Measurements from ENCODE around the gene TMED7. TPM values are rescaled to one million over a fixed set of nuclear protein-coding genes. Genes with fewer than 3 reads are reported as not detected.
"Not testable (repeated sequence)": the region's sequence is repeated elsewhere in the genome, so short reads cannot be mapped to it uniquely, and the experiment has no call there.

TMED7 gene
- 107 TPM for total RNA-seq

- peak; percentile 99 for DNase-seq
These were observed at the start of gene TMED7 for GRCh38 chr5:115625579-115626444. Gene TMED7, minus strand, starts transcription at chr5:115626036. Its CDS starts 244 bp downstream, at chr5:115625792.

- DNase-seq, result not testable (repeated sequence)
These were observed 48.9 kb upstream of the TMED7 start for GRCh38 chr5:115674782-115675181.

GRCh38 chr5:115673596-115673995, 47.8 kb upstream of the TMED7 start:
- no peak for DNase-seq

- DNase-seq, result no peak
These were observed 46.1 kb upstream of the TMED7 start for GRCh38 chr5:115671939-115672338.

- DNase-seq, result no peak
These were observed 40.2 kb upstream of the TMED7 start for GRCh38 chr5:115666023-115666422.

- DNase-seq, result no peak
These were observed 35.7 kb upstream of the TMED7 start for GRCh38 chr5:115661563-115661962.

- peak; percentile 7 for DNase-seq
These were observed 35.3 kb upstream of the TMED7 start for GRCh38 chr5:115661101-115661500.

- no peak for DNase-seq
These were observed 32.0 kb upstream of the TMED7 start for GRCh38 chr5:115657881-115658233.

- no peak for DNase-seq
These were observed 31.5 kb upstream of the TMED7 start for GRCh38 chr5:115657125-115657880.

- DNase-seq, result no peak
These were observed 30.6 kb upstream of the TMED7 start for GRCh38 chr5:115656404-115656803.

- DNase-seq, result no peak
These were observed 30.2 kb upstream of the TMED7 start for GRCh38 chr5:115655994-115656393.

- DNase-seq, result no peak
These were observed 23.7 kb upstream of the TMED7 start for GRCh38 chr5:115649541-115649940.

GRCh38 chr5:115648056-115648455, 22.2 kb upstream of the TMED7 start:
- no peak for DNase-seq

GRCh38 chr5:115645386-115645785, 19.6 kb upstream of the TMED7 start:
- DNase-seq, result not testable (repeated sequence)

GRCh38 chr5:115644046-115644445, 18.2 kb upstream of the TMED7 start:
- no peak for DNase-seq

- no peak for DNase-seq
These were observed 16.1 kb upstream of the TMED7 start for GRCh38 chr5:115641948-115642347.

GRCh38 chr5:115640274-115640673, 14.4 kb upstream of the TMED7 start:
- DNase-seq, result no peak

GRCh38 chr5:115639377-115639776, 13.5 kb upstream of the TMED7 start:
- DNase-seq, result no peak

GRCh38 chr5:115637507-115637906, 11.7 kb upstream of the TMED7 start:
- no peak for DNase-seq

GRCh38 chr5:115636008-115636407, 10.2 kb upstream of the TMED7 start:
- DNase-seq, result no peak

- peak; percentile 94 for DNase-seq
These were observed 8.7 kb upstream of the TMED7 start for GRCh38 chr5:115634343-115635132.

GRCh38 chr5:115629903-115630302, 4.1 kb upstream of the TMED7 start:
- DNase-seq, result no peak

All from tongue (tissue), 2 donors.